HG02973 (cell line): ENCODE results near the gene SMIM3.

ENCODE experiments used
- ATAC-seq: cut with Tn5 transposase; IDR thresholded peaks from one replicate; pipeline ENCODE4 v1.9.1; 2021; ENCODE audit warnings: moderate library complexity; ENCODE audit not compliant: unreplicated experiment

Gene SMIM3

GRCh38 chr5:150765011-150765798 is 13.4 kb upstream of the SMIM3 start:
- no peak for ATAC-seq

GRCh38 chr5:150765799-150766169 is 12.8 kb upstream of the SMIM3 start:
- ATAC-seq = no peak

GRCh38 chr5:150766251-150766650 is 12.3 kb upstream of the SMIM3 start:
- no peak for ATAC-seq

- ATAC-seq = no peak
Observed at GRCh38 chr5:150771034-150771795, 7.3 kb upstream of the SMIM3 start.

- no peak for ATAC-seq
Observed at GRCh38 chr5:150774145-150774544, 4.4 kb upstream of the SMIM3 start.

- no peak for ATAC-seq
Observed at GRCh38 chr5:150777685-150778084, 872 bp upstream of the SMIM3 start.

GRCh38 chr5:150778088-150778516 is 455 bp upstream of the SMIM3 start:
- ATAC-seq = no peak

- ATAC-seq = peak; percentile 2
Observed at GRCh38 chr5:150779397-150780186, 1.0 kb downstream of the SMIM3 start.

- ATAC-seq = peak; percentile 43
Observed at GRCh38 chr5:150780187-150780692, 1.7 kb downstream of the SMIM3 start.

- no peak for ATAC-seq
Observed at GRCh38 chr5:150780816-150781221, 2.3 kb downstream of the SMIM3 start.

- no peak for ATAC-seq
Observed at GRCh38 chr5:150781706-150782614, 3.4 kb downstream of the SMIM3 start.

- no peak for ATAC-seq
Observed at GRCh38 chr5:150782850-150783249, 4.3 kb downstream of the SMIM3 start.

- ATAC-seq = peak; percentile 35
Observed at GRCh38 chr5:150783422-150783928, 4.9 kb downstream of the SMIM3 start.

GRCh38 chr5:150785950-150786349 is 7.4 kb downstream of the SMIM3 start:
- ATAC-seq = no peak

- ATAC-seq = no peak
Observed at GRCh38 chr5:150786876-150787275, 8.3 kb downstream of the SMIM3 start.

- ATAC-seq = no peak
Observed at GRCh38 chr5:150787656-150788055, 9.1 kb downstream of the SMIM3 start.

GRCh38 chr5:150788977-150789376 is 10.4 kb downstream of the SMIM3 start:
- ATAC-seq = no peak

GRCh38 chr5:150789450-150789849 is 10.9 kb downstream of the SMIM3 start:
- ATAC-seq = no peak

GRCh38 chr5:150789943-150790611 is 11.5 kb downstream of the SMIM3 start:
- peak; percentile 98 for ATAC-seq
